HG02623 (cell line): ENCODE measurements around the gene SCCPDH.
"Not testable (repeated sequence)": the region's sequence is repeated elsewhere in the genome, so short reads cannot be mapped to it uniquely, and the experiment has no call there.

Experiments
- ATAC-seq: cut with Tn5 transposase; IDR thresholded peaks from one replicate; pipeline ENCODE4 v1.9.1; 2021; ENCODE audit warnings: moderate library complexity; ENCODE audit not compliant: unreplicated experiment

Gene SCCPDH

GRCh38 chr1:246797597-246797996 is 73.4 kb downstream of the SCCPDH start:
- no peak for ATAC-seq

- no peak for ATAC-seq
Measured at GRCh38 chr1:246798107-246798506, 73.9 kb downstream of the SCCPDH start.

GRCh38 chr1:246798606-246799496 is 74.6 kb downstream of the SCCPDH start:
- ATAC-seq = no peak

- ATAC-seq = no peak
Measured at GRCh38 chr1:246800356-246800755, 76.1 kb downstream of the SCCPDH start.

- no peak for ATAC-seq
Measured at GRCh38 chr1:246800756-246801155, 76.5 kb downstream of the SCCPDH start.

DNA sequence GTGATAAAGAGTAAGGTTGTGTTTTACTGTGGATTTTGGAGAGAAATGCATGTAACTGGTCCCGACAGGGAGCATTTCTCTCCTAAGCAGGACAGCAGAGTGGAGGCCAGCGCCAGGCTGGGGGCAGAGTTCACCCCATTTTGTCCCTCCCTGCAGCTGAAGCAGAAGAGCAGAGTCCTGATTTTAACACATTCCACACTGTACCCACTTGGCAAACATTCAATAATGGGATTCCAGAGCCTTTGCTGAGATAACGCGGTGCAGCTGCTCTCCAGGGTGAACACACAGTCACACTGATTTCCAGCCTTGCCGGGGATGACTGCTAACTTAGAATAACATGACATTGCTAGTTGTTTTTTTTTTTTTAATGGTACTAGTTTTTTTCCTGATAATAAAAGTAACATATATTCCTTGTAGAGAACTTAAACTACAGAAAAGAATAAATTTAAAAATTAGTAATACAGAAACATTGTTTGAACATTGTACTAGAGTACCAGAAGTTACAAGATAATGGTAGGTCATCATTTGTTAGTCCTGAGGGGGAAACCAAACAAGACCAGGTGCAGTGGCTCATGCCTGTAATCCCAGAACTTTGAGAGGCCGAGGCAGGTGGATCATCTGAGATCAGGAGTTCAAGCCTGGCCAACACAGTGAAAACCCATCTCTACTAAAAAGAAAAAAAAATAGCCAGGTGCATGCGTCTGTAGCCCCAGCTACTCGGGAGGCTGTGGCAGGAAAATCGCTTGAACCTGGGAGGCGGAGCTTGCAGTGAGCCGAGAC is 77.2 kb downstream of the SCCPDH start:
- no peak for ATAC-seq

GRCh38 chr1:246803373-246803772 is 79.2 kb downstream of the SCCPDH start:
- no peak for ATAC-seq

DNA sequence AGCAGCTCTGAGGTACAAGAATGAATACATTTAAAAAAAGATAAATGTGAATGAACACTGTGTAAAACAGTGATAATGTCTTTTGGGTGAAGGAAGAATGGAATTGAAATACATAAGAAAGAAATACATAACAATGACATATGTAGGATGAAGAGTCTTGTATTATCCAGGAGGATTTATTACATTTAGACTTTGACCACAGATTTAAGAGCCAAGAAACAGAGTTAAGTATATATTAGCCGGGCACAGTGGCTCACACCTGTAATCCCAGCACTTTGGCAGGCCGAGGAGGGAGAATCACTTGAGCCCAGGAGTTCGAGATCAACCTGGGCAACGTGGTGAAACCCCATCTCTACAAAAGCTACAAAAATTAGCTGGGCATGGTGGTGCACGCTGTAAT is 79.7 kb downstream of the SCCPDH start:
- no peak for ATAC-seq

GRCh38 chr1:246805135-246805716 is 81.0 kb downstream of the SCCPDH start:
- no peak for ATAC-seq

GRCh38 chr1:246809473-246809872 is 85.3 kb downstream of the SCCPDH start:
- no peak for ATAC-seq

- no peak for ATAC-seq
Measured at GRCh38 chr1:246811985-246812384, 87.8 kb downstream of the SCCPDH start.

DNA sequence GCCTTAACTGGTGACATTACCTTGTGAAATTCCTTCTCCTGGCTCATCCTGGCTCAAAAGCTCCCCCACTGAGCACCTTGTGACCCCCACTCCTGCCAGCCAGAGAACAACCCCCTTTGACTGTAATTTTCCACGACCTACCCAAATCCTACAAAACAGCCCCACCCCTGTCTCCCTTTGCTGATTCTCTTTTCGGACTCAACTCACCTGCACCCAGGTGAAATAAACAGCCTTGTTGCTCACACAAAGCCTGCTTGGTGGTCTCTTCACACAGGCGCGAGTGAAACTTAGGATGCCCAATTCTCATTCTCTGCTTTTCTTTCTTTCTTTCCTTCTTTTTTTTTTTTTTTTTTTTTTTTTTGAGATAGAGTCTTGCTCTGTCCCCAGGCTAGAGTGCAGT is 89.1 kb downstream of the SCCPDH start:
- not testable (repeated sequence) for ATAC-seq

- ATAC-seq = no peak
Measured at GRCh38 chr1:246814890-246815289, 90.7 kb downstream of the SCCPDH start.

DNA sequence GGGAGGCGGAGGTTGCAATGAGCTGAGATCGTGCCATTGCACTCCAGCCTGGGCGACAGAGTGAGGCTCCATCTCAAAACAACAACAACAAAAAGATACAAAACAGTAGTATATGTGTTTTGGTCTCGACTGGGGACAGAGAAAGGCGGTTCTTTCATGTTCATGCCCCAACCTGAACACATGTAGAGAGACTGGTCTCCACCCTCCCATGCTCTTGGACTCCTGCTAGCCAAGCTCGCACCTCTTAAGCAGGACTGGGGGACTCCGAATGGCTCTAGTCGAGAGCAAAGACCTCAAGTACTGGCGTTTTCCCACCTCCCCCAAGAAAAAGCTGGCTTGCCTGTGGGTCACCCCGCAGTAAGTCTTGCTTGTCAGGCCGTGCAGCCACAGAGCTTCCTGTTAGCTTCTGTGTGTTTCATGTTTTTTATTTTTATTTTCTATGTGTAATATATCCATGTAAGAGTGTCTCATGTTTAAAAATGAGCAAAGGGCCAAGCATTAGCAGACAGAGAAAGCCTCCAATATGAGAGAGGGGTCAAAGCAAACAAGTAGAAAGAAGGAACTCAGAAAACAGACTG is 91.6 kb downstream of the SCCPDH start:
- no peak for ATAC-seq
